ENCODE data around the gene PRR18.

DNA sequence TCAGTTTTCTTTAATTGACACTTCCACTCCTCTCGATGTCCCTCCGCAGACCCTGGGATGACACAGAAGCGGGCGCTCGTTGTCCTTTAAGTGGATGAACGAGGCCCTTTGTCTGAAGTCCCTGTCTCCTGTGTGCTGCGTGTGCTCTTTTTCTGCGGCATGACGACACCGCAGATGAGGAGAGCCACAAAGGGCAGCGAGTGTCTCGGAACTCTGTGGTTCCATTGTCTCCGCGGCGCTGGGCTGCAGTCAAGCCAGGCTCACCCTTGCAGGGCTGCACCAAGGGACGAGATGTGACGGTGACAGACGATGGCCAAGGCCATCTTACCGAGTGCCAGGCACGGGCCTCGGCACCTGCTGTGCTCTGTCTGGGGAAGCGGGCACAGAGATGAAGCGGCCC is 10.6 kb downstream of the PRR18 start:
- TF ChIP-seq, protein P1, sequence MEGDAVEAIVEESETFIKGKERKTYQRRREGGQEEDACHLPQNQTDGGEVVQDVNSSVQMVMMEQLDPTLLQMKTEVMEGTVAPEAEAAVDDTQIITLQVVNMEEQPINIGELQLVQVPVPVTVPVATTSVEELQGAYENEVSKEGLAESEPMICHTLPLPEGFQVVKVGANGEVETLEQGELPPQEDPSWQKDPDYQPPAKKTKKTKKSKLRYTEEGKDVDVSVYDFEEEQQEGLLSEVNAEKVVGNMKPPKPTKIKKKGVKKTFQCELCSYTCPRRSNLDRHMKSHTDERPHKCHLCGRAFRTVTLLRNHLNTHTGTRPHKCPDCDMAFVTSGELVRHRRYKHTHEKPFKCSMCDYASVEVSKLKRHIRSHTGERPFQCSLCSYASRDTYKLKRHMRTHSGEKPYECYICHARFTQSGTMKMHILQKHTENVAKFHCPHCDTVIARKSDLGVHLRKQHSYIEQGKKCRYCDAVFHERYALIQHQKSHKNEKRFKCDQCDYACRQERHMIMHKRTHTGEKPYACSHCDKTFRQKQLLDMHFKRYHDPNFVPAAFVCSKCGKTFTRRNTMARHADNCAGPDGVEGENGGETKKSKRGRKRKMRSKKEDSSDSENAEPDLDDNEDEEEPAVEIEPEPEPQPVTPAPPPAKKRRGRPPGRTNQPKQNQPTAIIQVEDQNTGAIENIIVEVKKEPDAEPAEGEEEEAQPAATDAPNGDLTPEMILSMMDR (IDR thresholded peaks at IDR 0.05; ENCODE audit: insufficient read depth, low read depth, low read length): no peak
- no peak for TF ChIP-seq EZH2 (IDR thresholded peaks at IDR 0.05; ENCODE audit: insufficient read depth, low read length)

Measured in astrocyte (in vitro differentiated cells and primary cell).